GM18951 (cell line): ENCODE data around the gene SLCO6A1.

Experiments used
- POLR2A ChIP-seq: IDR thresholded peaks from 4 replicates; pipeline ENCODE4 v1.6.1; 2011; ENCODE audit warnings: mild to moderate bottlenecking; ENCODE audit not compliant: insufficient read length, insufficient read depth; ENCODE audit errors: extremely low read depth
- in situ Hi-C: fragments of 300-500 bp; cut with MboI; formaldehyde crosslinking; loops from one replicate; pipeline ENCODE4 v1.12.0; 2022; ENCODE audit warnings: low sequenced_read_pairs, mixed read lengths, inconsistent platforms; ENCODE audit not compliant: unreplicated experiment

The SLCO6A1 gene, protein sequence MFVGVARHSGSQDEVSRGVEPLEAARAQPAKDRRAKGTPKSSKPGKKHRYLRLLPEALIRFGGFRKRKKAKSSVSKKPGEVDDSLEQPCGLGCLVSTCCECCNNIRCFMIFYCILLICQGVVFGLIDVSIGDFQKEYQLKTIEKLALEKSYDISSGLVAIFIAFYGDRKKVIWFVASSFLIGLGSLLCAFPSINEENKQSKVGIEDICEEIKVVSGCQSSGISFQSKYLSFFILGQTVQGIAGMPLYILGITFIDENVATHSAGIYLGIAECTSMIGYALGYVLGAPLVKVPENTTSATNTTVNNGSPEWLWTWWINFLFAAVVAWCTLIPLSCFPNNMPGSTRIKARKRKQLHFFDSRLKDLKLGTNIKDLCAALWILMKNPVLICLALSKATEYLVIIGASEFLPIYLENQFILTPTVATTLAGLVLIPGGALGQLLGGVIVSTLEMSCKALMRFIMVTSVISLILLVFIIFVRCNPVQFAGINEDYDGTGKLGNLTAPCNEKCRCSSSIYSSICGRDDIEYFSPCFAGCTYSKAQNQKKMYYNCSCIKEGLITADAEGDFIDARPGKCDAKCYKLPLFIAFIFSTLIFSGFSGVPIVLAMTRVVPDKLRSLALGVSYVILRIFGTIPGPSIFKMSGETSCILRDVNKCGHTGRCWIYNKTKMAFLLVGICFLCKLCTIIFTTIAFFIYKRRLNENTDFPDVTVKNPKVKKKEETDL

DNA sequence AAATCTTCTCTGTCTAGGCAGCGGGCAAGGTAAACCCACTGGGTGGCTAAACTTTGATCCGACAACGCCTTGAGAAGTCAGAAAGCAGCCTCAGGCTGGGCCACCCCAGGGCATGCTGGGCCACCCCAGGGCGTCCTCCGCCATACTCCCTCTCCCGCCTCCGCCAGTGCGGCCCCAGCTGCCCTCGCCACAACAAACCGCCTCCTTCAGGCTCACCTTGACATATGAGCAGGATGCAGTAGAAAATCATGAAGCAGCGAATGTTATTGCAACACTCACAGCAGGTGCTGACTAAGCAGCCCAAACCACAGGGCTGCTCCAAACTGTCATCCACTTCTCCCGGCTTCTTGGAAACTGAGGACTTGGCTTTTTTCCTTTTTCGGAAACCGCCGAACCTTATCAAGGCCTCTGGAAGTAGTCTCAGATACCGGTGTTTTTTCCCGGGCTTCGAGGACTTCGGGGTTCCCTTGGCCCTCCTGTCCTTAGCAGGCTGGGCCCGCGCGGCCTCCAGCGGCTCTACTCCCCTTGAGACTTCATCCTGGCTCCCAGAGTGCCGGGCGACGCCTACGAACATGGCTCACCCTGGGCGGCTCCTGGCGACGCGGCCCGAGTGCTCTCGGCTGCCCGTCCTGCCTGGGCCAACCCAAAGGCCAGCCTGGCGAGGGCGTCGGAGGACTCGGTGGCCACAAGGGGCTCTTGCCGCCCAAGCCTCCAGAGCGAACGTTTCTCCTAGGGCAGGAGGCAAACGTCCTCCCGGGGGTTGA is at the start of gene SLCO6A1:
Gene SLCO6A1 (minus strand): TSS at position 731 of the 764 bp plus-strand sequence. CDS start 157 bp downstream, at position 574.
- in situ Hi-C loops: no loop called here
- no peak for TF ChIP-seq POLR2A

DNA sequence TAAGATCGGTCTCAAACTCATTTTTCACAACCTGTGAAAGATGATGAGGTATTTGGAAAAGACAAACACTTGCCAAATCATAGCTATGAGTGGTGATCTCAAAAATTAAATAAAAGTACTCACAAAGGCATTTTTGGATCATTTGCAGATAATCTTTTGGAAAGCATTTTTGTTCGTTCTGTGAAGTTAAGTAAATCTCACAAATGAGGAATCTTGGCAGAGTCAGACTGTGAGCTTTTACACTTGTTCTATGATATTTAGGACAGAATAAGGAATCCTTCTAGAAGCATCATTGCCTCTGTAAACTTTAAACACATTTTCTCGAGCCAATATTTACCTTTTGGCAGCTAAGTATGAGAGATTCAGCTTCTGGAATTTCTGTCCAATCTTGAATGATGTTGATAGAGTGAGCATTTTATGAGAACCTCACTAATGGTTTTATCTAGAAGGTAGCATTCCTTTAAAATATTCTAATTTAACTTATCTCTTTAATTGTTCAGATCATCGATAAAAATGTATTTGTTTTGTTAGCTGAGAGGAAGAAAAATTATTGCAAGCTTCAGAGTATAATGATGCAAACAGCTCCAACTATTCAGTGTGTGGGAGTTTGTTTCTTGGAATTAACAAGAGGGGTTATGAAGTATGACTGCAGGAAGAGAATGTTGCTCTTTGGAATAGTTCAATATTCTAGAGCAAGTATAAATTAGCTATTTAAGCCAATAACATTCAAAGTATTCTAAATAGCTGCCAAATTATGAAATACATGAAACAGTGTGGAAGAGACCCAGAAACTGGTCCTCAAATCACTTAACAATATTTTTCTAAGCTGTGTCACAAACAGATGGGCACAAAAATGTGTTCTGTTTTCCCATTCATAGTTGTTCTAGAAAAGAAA is 48.6 kb upstream of the SLCO6A1 start:
- in situ Hi-C loops: no loop called here
- TF ChIP-seq POLR2A: no peak

DNA sequence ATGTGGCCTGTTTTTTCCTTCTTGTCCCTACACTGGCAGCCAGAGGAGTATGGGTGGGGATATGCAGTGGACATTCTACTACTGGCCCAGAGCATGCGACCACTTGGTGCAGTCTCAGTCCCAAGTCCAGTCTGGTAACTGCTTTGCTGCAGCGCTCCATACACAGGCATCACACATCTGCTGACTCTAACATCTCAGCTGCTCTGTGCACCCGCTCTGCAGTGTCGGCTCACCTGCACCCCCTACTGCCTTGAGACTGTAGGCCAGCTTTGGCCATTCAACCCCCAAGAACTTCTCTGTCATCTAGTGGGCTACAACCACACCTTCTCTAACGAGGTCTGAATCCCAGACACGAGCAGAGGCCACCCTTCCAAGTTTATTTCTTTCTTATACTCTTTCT is 46.4 kb upstream of the SLCO6A1 start:
- TF ChIP-seq POLR2A: no peak
- in situ Hi-C loops: no loop called here

DNA sequence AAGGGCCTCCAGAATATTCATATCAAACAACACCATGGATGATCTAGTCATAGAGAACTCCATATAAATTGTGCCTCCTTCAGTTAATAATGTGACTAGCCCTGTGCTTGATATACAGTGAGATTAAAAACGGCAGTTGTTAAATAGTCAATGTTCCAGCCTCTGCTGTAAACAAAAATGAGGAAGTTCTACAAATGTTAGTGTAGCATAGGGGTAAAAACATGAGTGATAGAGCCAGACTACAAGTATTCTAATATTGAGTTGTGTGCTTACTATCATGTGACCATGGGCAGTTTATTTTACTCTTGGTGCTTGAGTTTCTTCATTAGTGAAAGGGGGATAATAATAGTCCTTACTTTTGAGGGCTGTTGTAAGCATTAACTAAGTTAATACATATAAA is 43.3 kb upstream of the SLCO6A1 start:
- in situ Hi-C loops: no loop called here
- TF ChIP-seq POLR2A: no peak

DNA sequence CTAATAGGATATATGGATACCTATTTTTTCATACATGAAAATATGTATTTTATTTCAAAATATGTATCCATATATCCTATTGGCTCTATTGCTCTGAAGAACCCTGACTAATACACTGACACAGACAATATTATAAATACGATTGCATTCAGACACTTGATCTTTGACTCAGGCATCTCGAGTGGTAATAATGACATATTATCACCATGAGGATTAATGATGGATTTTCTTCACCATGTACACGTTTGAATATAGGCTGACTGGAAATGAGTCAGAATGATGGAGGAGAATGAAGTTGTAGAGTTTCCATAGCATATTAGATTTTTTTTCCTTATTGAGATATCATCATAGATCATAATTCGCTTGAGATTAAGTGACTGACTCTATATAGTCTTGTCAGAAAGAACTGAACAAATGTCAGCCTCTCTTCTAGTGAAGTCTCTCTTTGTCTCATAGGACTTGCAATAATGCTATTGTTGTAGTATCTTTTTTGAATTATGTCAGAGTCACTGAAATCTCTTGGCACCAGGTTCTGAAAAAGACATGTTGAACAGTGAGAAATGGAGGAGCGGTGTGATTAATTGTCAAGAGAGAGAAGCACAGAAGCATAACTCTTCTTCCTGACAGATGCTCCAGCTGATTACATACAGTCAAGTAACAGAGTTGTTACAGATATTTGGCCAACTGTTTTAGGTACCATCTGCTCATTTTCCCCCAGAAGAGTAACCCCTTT is 41.4 kb upstream of the SLCO6A1 start:
- in situ Hi-C loops: no loop called here
- TF ChIP-seq POLR2A: no peak

DNA sequence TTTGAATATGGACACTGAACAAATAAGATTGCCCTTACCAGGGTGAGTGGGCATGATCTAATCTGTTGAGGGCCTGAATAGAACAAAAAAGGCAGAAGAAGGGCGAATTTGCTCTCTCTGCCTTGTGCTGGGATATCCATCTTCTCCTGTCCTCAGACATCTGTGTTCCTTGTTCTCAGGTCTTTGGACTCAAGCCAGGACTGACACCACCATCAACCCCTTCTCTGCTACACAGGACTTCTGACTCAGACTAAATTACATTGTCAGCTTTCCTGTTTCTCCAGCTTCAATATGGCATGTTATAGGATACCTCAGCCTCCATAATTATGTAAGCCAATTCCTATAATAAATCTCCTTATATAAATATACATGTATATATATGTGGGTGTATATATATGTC is 40.8 kb upstream of the SLCO6A1 start:
- in situ Hi-C loops: no loop called here
- no peak for TF ChIP-seq POLR2A

DNA sequence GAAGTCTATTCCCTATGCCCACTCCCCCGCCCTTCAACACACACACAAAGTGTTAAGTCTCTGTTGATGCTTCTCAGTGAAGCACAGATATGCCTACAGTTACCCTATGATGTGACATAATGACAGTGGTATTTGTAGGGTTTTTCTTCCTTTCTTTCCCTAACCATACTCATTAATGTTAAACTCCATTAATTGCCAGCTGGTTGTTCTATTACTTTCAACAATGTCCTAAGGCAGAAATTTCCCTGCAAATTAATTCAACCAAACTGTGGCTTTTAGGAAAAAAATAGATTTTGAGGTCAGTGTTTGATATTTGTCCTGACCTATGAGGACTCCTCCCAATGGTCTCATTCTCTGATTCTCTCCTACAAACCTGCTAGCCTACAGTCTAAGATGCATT is 38.2 kb upstream of the SLCO6A1 start:
- in situ Hi-C loops: no loop called here
- no peak for TF ChIP-seq POLR2A

DNA sequence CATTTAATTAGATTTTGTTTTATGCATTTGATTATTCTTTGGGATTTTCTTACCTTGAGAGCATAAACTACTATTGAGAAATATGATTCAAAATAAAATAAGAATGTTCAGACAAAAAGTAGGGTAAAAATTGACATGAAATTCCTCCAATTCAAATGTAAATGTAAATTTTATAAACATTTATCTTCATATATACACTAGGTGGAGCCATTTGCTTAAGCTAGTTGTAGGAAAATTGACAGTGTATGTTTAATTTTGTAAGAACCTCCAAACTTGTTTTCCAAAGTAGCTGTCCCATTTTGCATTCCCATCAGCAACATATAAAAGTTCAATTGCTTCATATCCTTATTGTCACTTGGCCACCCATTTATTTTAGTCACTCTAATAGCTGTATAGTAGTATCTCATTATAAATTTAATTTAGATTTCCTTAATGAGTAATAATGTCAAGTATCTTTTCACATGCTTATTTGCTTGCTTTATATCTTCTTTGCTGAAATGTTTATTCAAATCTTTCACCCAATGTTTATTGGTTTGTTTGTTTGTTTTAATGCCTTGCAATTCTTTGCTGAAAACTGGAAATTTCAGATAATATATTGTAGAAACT is 37.6 kb upstream of the SLCO6A1 start:
- TF ChIP-seq POLR2A: no peak
- in situ Hi-C loops: no loop called here

DNA sequence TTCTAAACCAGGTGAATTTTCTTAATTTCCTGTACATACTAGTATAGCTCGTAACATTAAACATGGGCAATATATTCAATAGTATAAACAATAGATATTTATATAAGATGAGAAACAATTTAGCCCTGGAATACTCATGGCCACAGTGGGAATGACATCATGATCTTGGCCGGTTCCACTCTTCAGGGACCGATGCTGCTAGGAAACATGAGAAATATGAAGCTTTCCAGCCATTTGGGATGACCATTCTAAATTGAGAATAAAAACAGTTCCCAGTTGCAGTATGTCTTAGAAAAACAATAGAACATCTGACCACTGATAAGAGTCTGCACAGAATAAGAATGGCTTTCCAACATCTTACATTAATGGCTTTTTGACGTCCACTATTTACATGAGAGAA is 33.3 kb upstream of the SLCO6A1 start:
- in situ Hi-C loops: no loop called here
- no peak for TF ChIP-seq POLR2A

DNA sequence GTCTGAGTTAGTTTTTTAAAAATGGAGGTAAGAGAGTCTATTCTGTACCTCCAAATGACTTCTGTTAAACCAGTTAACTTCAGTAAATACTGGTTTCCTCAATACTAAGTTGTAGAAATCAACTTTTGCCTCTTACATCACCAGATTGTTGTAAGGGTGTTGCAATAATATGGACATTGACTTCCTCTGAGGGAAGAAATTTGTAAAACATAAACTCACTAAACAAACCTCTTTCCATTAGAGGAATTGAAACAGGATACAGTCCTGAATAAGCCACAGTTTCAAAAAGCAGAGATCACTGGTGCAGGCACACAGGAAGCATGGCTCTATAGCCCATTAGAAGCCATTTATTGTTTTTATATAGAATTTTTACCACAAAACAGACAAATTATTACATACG is 32.7 kb upstream of the SLCO6A1 start:
- TF ChIP-seq POLR2A: no peak
- in situ Hi-C loops: no loop called here

DNA sequence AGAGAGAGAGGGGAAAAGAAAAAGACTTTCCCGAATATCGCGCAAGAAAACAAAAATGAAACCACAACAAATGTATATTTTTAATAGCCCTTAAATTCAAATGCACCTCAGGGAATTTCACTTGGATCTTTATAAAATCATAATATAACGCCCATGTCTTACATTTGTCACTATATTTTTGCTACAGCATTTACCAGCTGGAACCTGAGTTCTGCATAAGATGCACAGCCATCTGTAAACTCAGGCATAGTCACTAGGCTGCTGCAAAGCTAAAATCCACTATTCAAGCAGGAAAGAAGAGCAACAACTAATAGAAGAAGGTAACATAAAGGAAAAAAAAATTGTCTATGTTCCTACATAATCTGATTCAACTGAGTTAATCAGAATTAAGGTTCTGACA is 30.6 kb upstream of the SLCO6A1 start:
- TF ChIP-seq POLR2A: no peak
- in situ Hi-C loops: no loop called here
